CD4-positive, alpha-beta T cell (primary cell): ENCODE measurements around the gene FCHSD2. TPM values are rescaled to one million over a fixed set of nuclear protein-coding genes. Genes with fewer than 3 reads are reported as not detected.

Source experiments
- ATAC-seq: fragments of 200-7000 bp; cut with Tn5 transposase; one replicate; pipeline ENCODE4 v1.10.0; 2022; ENCODE audit warnings: mild to moderate bottlenecking; ENCODE audit not compliant: poor library complexity
- CTCF ChIA-PET: fragments of 350-600 bp; sonication (Branson Sonifier 250); formaldehyde crosslinking; loops from one replicate; lab custom pipeline; 2021; ENCODE audit warnings: antibody characterized with exemption, inconsistent platforms; lab: Charles Lee
- POLR2A ChIA-PET: fragments of 350-600 bp; sonication (Branson Sonifier 250); formaldehyde crosslinking; loops from one replicate; lab custom pipeline; 2021; ENCODE audit warnings: antibody characterized with exemption, inconsistent platforms; lab: Charles Lee
- DNase-seq, 14 experiments: peaks; one replicate each; pipeline ENCODE4 v3.0.0-alpha.2; 2013 to 2020; ENCODE audit warnings: mixed read lengths in 2 of 14
- H3K27ac ChIP-seq, 2 donors: one replicate each; pipeline versions ENCODE4 v1.5.1 to v1.7.0; 2013; ENCODE audit warnings: low read length in 2 of 2, low read depth in 1 of 2, mild to moderate bottlenecking in 1 of 2
- H3K27me3 ChIP-seq, 2 experiments: 1 replicate in 1 of 2; 2 replicates in 1 of 2; pipeline versions ENCODE4 v1.6.1 to v1.7.0; 2013; ENCODE audit warnings: low read length in 2 of 2, control low read depth in 1 of 2, mild to moderate bottlenecking in 1 of 2, moderate library complexity in 1 of 2; ENCODE audit not compliant: insufficient read depth in 2 of 2, control insufficient read depth in 1 of 2
- H3K36me3 ChIP-seq: one replicate; pipeline ENCODE4 v1.6.1; 2013; ENCODE audit warnings: low read length, control low read depth; ENCODE audit not compliant: insufficient read depth
- H3K4me1 ChIP-seq: one replicate; pipeline ENCODE4 v1.6.1; 2013; ENCODE audit warnings: low read length, control low read depth; ENCODE audit not compliant: insufficient read depth
- H3K4me3 ChIP-seq: one replicate; pipeline ENCODE4 v1.5.1; 2013; ENCODE audit warnings: mild to moderate bottlenecking, low read length, moderate library complexity
- H3K9me3 ChIP-seq, 2 experiments: 1 replicate in 1 of 2; 2 replicates in 1 of 2; pipeline versions ENCODE4 v1.6.1 to v1.7.0; 2013; ENCODE audit warnings: low read length in 2 of 2, mild to moderate bottlenecking in 2 of 2, control low read depth in 1 of 2, moderate library complexity in 1 of 2; ENCODE audit not compliant: control insufficient read depth in 1 of 2, insufficient read depth in 1 of 2
- H3K27ac Mint-ChIP-seq: one replicate; pipeline ENCODE4 v1.8.0; 2020; ENCODE audit warnings: mixed read lengths
- H3K27me3 Mint-ChIP-seq: one replicate; pipeline ENCODE4 v1.8.0; 2021; ENCODE audit warnings: mixed read lengths
- H3K36me3 Mint-ChIP-seq: one replicate; pipeline ENCODE4 v1.8.0; 2021; ENCODE audit warnings: low read depth, mixed read lengths
- H3K4me1 Mint-ChIP-seq: one replicate; pipeline ENCODE4 v1.8.0; 2021; ENCODE audit warnings: low read depth, mixed read lengths
- H3K4me3 Mint-ChIP-seq: one replicate; pipeline ENCODE4 v1.8.0; 2020; ENCODE audit warnings: mild to moderate bottlenecking, mixed read lengths
- H3K9me3 Mint-ChIP-seq: one replicate; pipeline ENCODE4 v1.8.0; 2020; ENCODE audit warnings: mixed read lengths
- intact Hi-C, 2 experiments: fragments of 100-400 bp; cut with DNase I in 1 of 2; cut with micrococcal nuclease in 1 of 2; formaldehyde crosslinking; loops; one replicate each; pipeline versions ENCODE4 v1.15.1 to v1.9.0; 2023 to 2025; cut with DNase I, micrococcal nuclease
- total RNA-seq, 174 experiments: library from RNA in 2 of 174; stranded (reverse) in 2 of 174; gene quantifications; one replicate each; pipeline ENCODE4 v1.2.3 and lab custom pipeline; 2021 to 2026
- TF ChIP-seq, protein P1 (sequence below): fragments of 200-600 bp; IDR thresholded peaks from one replicate; pipeline ENCODE4 v1.8.0; 2022; ENCODE audit warnings: antibody characterized with exemption, mild to moderate bottlenecking

FCHSD2 gene
- total RNA-seq, 2 experiments from 2014 or later, result 48.6 to 50.7 TPM

DNA sequence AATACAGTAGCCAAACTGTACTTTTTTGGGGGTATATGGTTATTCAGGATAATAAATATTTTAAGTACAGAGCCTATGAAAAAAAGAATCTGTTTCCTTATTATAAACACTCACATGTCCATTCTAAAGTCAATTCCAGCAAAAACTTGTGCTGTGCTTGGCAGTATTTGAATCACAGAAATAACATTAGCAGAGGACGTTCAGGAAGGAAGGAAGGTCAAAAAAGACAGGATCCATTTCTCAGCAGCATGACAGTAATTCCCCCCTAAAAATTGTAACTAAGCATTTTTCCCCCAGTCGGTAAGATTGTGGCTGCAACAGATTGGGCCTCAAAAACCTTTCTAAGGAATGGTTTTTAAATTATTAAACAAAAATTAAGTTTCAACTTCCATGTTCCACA lies 203.1 kb downstream of the FCHSD2 start:
- no peaks in the 10 kb centered on the region for H3K4me1 ChIP-seq
- no peak overlapping the region for H3K4me3 ChIP-seq
- no peaks in the 10 kb centered on the region for H3K9me3 Mint-ChIP-seq
- no peaks in the 10 kb centered on the region for H3K4me1 Mint-ChIP-seq
- H3K27ac ChIP-seq, result no peak overlapping the region
- H3K4me3 Mint-ChIP-seq, result no peak overlapping the region
- ChIA-PET POLR2A (no interaction called here), CTCF (interaction anchor here (0.7 kb wide), 1 partner anchor 129 kb away, joined by 4 read pairs; no protein-coding TSS in a partner anchor)
- peaks cover 14% of the 10 kb centered on the region for H3K36me3 Mint-ChIP-seq
- TF ChIP-seq, protein P1, sequence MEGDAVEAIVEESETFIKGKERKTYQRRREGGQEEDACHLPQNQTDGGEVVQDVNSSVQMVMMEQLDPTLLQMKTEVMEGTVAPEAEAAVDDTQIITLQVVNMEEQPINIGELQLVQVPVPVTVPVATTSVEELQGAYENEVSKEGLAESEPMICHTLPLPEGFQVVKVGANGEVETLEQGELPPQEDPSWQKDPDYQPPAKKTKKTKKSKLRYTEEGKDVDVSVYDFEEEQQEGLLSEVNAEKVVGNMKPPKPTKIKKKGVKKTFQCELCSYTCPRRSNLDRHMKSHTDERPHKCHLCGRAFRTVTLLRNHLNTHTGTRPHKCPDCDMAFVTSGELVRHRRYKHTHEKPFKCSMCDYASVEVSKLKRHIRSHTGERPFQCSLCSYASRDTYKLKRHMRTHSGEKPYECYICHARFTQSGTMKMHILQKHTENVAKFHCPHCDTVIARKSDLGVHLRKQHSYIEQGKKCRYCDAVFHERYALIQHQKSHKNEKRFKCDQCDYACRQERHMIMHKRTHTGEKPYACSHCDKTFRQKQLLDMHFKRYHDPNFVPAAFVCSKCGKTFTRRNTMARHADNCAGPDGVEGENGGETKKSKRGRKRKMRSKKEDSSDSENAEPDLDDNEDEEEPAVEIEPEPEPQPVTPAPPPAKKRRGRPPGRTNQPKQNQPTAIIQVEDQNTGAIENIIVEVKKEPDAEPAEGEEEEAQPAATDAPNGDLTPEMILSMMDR, result no peak
- no peak overlapping the region for H3K27ac Mint-ChIP-seq
- H3K36me3 ChIP-seq, result no peaks in the 10 kb centered on the region
- no peak for DNase-seq
- intact Hi-C loops, result no loop called here
- H3K9me3 ChIP-seq, result no peaks in the 10 kb centered on the region
- H3K27me3 ChIP-seq, result no peaks in the 10 kb centered on the region
- no peaks in the 10 kb centered on the region for H3K27me3 Mint-ChIP-seq
- ATAC-seq, result no peak

DNA sequence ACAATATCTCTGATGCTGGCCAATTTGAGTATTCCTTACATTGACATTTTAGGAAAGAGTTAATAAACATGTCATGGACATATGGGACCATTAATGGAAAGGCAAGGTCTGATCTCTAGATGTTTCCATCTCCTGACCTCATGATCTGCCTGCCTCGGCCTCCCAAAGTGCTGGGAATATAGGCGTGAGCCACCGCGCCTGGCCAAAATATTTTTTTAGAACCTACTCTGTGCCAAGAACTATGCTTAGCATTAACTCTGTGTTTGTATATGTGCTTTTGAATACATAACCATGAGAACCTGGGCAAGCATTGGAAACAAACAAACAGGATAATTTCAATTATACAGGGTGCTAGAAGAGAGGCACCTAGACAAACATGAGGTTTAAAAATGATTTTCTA lies 204.7 kb downstream of the FCHSD2 start:
- Histone ChIP-seq H3K36me3 (no peaks in the 10 kb centered on the region), H3K4me3 (no peak overlapping the region), H3K27me3 (no peaks in the 10 kb centered on the region), H3K9me3 (no peaks in the 10 kb centered on the region), H3K4me1 (no peaks in the 10 kb centered on the region), H3K27ac (no peak overlapping the region)
- ChIA-PET CTCF (no interaction called here), POLR2A (no interaction called here)
- Mint-ChIP-seq H3K27ac (no peak overlapping the region), H3K36me3 (peaks cover 14% of the 10 kb centered on the region), H3K4me3 (no peak overlapping the region), H3K27me3 (no peaks in the 10 kb centered on the region), H3K9me3 (no peaks in the 10 kb centered on the region), H3K4me1 (no peaks in the 10 kb centered on the region)
- DNase-seq (no peak), ATAC-seq (no peak)
- TF ChIP-seq, protein P1, result no peak
- intact Hi-C loops, result no loop called here

DNA sequence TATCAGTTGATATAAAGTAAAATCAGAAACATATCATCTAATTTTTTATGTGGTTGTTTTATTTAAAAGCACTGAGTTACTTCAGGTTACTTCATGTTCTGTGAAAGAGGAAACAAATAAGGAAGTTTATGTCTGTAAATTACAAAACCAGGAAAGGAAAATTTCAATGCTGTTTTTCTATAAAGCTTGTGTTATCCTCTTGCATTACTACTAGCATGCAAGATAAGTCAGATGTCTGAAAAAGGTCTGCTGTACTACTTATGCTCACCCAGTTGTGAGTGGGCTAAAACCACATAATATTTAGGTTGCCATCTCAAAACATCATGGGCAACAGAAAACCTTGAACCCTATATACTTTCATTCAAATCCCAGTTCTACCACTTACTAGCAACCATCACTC lies 206.4 kb downstream of the FCHSD2 start:
- Mint-ChIP-seq H3K36me3 (peaks cover 14% of the 10 kb centered on the region), H3K27ac (no peak overlapping the region), H3K27me3 (no peaks in the 10 kb centered on the region), H3K4me3 (no peak overlapping the region), H3K9me3 (no peaks in the 10 kb centered on the region), H3K4me1 (no peaks in the 10 kb centered on the region)
- no peak overlapping the region for H3K27ac ChIP-seq
- intact Hi-C loops, result no loop called here
- H3K4me3 ChIP-seq, result no peak overlapping the region
- ATAC-seq, result no peak
- no peaks in the 10 kb centered on the region for H3K4me1 ChIP-seq
- ChIA-PET CTCF (no interaction called here), POLR2A (no interaction called here)
- no peaks in the 10 kb centered on the region for H3K27me3 ChIP-seq
- DNase-seq, result no peak
- no peaks in the 10 kb centered on the region for H3K36me3 ChIP-seq
- H3K9me3 ChIP-seq, result no peaks in the 10 kb centered on the region
- TF ChIP-seq, protein P1, result no peak
